Body of pancreas (tissue), 4 donors: Measurements from ENCODE around the gene HOXA1.

Experiments used
- POLR2A ChIP-seq, 3 donors: fragments of 450-650 bp; IDR thresholded peaks; one replicate each; pipeline ENCODE4 v1.6.1; 2016; ENCODE audit warnings: antibody characterized with exemption in 3 of 3, mild to moderate bottlenecking in 2 of 3
- TF ChIP-seq, protein P1 (sequence below), 7 experiments: fragments of 450-650 bp in 4 of 7; fragments of 200-600 bp in 3 of 7; sonication (generic) in 3 of 7; IDR thresholded peaks; one replicate each; pipeline ENCODE4 v1.5.1; 2016 to 2019; ENCODE audit warnings: antibody characterized with exemption in 7 of 7

DNA sequence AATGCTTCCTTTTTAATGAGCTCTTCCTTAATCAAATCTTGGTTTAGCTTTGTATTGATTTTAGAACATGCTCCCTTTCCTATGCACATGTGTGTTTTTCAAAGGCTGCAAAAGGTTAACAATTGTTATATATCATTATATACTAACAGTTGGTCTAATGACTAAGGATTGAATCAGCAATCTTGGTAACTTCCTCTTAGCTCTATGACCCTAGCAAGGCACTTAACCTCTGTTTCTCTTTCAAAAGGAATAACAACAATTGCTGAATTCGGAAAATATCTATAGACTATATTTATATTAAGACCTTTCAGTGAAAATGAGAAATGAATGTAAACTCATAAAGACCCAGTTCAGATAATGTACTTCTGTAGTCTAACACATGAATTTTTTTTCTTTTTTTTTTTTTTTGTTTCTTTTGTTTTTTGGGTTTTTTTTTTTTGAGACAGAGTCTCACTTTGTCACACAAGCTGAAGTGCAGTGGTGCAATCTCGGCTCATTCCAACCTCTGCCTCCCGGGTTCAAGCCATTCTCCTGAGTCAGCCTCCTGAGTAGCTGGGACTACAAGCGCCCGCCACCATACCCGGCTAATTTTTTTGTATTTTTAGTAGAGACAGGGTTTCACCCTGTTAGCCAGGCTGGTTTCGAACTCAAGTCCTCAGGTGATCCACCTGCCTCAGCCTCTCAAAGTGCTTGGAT lies 48.8 kb downstream of the HOXA1 start:
- TF ChIP-seq, protein P1, sequence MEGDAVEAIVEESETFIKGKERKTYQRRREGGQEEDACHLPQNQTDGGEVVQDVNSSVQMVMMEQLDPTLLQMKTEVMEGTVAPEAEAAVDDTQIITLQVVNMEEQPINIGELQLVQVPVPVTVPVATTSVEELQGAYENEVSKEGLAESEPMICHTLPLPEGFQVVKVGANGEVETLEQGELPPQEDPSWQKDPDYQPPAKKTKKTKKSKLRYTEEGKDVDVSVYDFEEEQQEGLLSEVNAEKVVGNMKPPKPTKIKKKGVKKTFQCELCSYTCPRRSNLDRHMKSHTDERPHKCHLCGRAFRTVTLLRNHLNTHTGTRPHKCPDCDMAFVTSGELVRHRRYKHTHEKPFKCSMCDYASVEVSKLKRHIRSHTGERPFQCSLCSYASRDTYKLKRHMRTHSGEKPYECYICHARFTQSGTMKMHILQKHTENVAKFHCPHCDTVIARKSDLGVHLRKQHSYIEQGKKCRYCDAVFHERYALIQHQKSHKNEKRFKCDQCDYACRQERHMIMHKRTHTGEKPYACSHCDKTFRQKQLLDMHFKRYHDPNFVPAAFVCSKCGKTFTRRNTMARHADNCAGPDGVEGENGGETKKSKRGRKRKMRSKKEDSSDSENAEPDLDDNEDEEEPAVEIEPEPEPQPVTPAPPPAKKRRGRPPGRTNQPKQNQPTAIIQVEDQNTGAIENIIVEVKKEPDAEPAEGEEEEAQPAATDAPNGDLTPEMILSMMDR (IDR thresholded peaks at IDR 0.05), result no peak
- no peak for TF ChIP-seq POLR2A (IDR thresholded peaks at IDR 0.05)
